ENCODE results near the gene MEGF11.

DNA sequence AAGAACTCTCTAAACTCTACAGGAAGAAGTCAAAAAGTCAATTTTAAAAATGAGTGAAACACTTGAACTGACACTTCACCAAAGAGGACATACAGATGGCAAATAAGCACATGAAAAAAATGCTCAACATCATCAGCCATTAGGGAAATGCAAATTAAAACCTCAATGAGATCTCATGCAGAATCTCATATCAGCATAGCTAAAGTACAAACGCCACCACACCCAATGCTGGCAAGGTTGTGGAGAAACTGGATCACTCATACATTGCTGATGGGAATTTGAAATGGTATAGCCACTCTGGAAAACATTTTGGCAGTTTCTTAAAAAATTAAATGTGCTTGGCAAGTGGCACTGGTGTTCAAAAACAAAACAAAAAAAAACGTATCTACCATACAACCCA, 34.2 kb downstream of the MEGF11 start:
- TF ChIP-seq CTCF (IDR thresholded peaks at IDR 0.05; ENCODE audit: low read length) (no peak), EZH2 (IDR thresholded peaks at IDR 0.05; ENCODE audit: borderline replicate concordance, low read length) (no peak)
